NCI-H1417 treated with DMSO at 0.1 percent for 48 hours (cell line): Measurements from ENCODE around the gene PDGFRB.

Source experiments
- DNase-seq: peaks from one replicate; lab custom pipeline; 2025; lab: John Stamatoyannopoulos, UW

The PDGFRB gene

DNA sequence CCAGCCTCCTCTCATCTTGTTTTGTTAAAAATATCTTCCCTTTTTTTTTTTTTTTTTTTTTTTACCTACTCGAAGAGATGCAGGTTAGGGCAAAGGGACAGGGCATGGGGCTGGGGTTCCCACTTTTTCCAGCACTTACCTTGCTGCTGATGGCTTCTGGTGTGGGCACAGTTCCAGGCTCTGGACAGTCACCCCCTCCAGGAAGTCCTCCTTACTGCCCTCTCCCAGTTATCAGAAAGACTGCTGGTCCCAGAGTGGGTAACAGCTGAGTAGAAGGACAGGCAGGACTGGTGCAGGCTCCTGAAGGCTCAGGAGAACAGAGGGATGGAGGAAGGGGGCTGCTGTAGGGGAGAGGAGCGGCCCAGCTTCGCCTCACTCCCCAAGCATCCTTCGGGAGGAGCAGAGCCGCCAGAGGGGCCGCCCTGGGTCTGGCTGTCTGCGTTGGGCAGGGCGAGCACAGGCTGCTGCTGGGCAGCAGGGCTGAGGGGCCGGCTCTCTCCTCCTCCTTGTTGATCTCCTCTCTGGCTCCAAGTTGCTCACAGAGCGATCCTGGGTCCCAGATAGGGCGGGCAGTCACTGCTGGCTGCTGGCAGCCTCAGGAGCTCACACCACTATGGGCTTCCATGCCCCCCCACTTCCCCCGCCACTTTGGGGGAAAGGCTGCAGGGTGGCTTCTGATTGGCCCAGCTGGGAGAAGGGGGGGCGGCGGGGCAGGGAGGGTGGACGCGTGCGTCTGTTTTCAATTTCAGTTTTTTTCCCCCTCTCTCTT, at the start of gene PDGFRB:
PDGFRB (minus strand) TSS at position 588 of the 769 bp plus-strand sequence. CDS start 18,798 bp downstream, outside the sequence.
- DNase-seq: no peak

- DNase-seq: no peak
These were observed 48.9 kb upstream of the PDGFRB start for GRCh38 chr5:150204590-150204960.

DNA sequence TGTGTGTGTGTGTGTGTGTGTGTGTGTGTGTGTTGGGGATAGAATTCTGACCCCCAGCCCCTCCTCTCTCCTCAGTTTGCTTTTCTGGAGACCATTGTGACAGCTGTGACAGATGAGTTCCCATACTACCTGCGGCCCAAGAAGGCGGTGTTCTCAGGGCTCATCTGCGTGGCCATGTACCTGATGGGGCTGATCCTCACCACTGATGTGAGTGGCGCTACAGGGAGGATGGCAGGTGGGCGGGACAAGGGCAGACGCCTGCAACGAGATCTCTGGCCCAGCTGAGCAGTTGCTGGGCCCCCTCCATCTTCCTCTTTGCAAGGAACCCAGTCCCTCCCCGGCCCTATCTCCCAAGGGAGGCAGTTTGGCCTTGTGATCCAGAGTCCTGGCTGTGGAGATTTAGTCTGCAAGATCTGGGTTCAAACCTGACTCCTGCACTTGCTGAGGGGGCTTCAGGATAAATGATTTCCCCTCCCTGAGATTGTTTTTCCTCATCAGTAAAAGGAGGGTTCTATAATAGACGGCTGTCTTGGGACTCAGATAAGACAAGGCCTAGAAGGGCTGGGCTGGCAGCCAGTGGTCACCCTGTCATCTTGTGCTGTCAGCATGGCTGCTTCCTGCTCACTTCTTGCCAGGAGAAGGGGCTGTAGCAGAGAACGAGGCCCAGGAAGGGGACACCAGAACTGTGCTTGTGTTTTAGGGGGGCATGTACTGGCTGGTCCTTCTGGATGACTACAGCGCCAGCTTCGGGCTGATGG, 48.4 kb upstream of the PDGFRB start:
- no peak for DNase-seq

- DNase-seq: no peak
These were observed 46.9 kb upstream of the PDGFRB start for GRCh38 chr5:150202501-150202900.

- DNase-seq: no peak
These were observed 41.8 kb upstream of the PDGFRB start for GRCh38 chr5:150197476-150197875.

DNA sequence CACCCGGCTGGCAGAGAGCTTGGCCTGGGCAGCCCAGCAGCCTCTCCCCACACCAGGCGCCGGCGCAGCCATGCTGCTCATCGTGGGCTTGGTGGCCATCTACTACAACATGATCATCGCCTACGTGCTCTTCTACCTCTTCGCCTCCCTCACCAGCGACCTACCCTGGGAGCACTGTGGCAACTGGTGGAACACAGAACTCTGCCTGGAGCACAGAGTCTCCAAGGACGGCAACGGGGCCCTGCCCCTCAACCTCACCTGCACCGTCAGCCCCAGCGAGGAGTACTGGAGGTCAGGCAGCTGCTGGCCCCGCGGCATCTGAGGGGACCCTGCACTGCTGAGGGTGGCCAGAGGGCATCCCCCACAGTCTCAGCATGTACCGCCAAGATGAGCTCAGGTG, 41.3 kb upstream of the PDGFRB start:
- no peak for DNase-seq

GRCh38 chr5:150196514-150196913, 40.9 kb upstream of the PDGFRB start:
- DNase-seq: no peak

GRCh38 chr5:150195736-150196485, 40.3 kb upstream of the PDGFRB start:
- no peak for DNase-seq

DNA sequence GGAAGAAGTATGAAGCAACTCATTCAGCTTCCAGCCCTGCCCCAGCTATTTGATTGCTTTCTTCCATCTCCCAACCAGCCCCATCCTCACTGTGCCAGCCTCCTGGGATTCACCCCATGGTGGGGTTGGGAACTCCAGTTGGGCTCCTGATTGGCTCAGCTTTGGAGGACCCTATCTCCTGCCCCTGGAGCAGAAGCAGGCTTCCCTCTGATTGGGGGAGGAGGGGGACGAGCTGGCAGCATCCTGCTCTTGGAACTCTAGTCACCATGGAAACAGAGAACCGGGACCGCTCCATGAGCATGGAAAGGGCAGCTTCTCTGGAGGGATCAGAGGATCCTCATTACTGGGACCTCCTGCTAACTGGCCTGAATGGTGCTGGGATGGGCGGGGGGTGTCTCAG, 36.8 kb upstream of the PDGFRB start:
- DNase-seq: no peak

GRCh38 chr5:150190987-150191386, 35.3 kb upstream of the PDGFRB start:
- no peak for DNase-seq

GRCh38 chr5:150190503-150190979, 34.9 kb upstream of the PDGFRB start:
- no peak for DNase-seq

GRCh38 chr5:150189728-150190502, 34.3 kb upstream of the PDGFRB start, which contains the start of gene SLC6A7:
TSS of gene SLC6A7 (plus strand) at chr5:150190062. CDS start at chr5:150190328, 266 bp downstream.
- DNase-seq: no peak

DNA sequence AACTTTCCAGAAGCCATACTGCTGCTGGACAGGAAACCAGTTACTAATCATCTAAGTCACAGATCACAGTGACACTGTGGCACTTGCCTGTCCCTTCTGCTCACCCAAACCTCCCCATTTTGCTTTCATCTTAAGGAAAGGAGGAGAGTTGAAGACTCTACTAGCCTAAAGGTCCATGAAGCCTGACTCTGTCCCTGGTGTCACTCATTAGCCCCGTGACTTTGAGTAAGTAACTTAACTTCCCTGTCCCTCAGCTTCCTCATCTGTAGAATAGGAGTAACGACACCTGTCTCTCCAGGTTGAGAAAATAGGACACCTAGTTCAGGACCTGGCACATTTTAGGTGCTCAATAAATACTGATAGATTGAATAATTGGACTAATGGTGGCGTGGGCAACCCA, 33.7 kb upstream of the PDGFRB start:
- no peak for DNase-seq

GRCh38 chr5:150188146-150188842, 32.6 kb upstream of the PDGFRB start:
- no peak for DNase-seq

DNA sequence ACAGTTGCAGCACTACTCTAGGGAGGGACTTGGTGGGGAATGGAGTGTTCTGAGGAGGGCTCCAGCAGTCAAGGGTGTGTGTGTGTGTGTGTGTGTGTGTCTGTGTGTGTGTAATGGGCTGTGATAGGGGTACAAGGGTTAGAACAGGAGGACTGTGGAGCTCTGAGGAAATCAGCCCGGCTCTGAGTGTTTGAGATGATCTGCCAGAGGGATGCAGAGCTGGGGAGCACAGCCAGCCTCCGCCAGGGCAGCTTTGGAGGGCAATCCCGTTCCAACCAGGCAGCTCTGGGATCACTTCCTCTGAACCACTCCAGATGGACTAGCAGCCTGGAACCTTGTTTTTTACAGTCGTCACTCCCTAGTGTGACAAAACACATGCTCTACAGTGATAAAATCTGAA, 31.3 kb upstream of the PDGFRB start:
- no peak for DNase-seq

GRCh38 chr5:150186137-150186536, 30.5 kb upstream of the PDGFRB start:
- no peak for DNase-seq

DNA sequence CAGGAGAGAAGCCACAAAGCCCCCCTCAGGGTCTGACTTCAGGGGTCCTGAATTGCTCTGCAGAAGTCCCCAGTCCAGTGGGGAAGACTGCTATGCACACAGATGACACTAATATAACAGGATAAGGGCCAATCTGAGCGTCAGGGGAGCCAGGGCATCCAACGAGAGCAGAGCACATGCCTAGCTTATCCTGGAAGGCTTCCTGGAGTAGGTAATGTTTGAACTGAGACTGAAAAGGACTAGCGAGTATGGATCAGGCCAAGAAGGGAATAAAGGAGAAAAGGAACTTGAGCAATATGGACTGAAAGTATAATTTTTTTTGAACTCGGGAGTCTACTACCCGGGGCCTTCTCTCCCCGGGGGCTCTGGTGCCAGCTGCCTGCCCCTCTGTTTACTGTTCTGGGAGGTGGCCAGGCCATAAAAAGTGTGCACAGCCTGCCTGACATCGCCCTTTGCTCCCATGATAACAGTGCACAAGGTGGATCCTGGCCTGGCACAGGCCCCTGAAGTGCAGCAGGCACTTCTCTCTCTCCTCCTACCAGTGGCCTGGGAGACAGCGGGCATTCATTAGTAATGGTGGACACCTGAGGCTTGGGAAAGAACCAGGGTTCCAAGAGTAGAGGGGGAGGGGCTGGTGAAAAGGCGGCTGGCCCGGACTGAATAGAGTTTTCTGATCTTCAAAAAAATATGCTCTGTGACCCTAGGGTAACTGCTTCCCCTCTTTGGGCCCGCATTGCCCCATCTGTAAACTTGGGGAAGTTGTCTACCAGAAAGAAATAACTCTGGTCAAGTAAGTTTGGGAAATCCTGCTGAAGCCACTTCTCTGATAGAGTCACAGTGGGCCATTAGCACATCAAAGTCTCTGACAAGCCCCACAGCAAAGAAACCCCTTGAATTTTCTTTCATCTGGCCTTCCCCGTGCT, 29.6 kb upstream of the PDGFRB start:
- DNase-seq: no peak

GRCh38 chr5:150184006-150184405, 28.4 kb upstream of the PDGFRB start:
- no peak for DNase-seq

GRCh38 chr5:150183436-150183835, 27.8 kb upstream of the PDGFRB start:
- no peak for DNase-seq

DNA sequence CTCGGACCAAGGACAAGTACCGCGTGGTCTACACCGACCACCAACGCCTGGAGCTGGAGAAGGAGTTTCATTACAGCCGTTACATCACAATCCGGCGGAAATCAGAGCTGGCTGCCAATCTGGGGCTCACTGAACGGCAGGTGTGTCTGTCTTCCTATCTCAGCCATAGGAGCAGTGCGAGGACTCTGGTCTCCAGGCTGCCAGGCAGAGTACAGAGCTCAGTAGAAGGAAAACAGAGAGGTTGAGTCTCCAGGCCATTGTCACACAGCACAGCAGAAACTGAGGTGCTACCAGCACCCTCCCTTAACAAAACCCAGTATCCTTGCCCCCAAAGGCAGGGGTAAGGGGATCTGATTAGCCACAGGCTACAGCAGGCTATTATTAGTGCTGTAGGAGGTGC, 27.1 kb upstream of the PDGFRB start:
- no peak for DNase-seq
